ENCODE data around the gene LPCAT2. TPM values are rescaled to one million over a fixed set of nuclear protein-coding genes. Genes with fewer than 3 reads are reported as not detected.
A peak's percentile ranks its signal among the peaks of the same experiment; 100 is the strongest.

LPCAT2 gene
- total and polyA plus RNA-seq, 2 donors (not counting 1 experiment from before 2014, with no cell fraction given), result 10.2 to 17.8 TPM

- Histone ChIP-seq H3K27me3 (ENCODE audit: control insufficient read depth, insufficient read depth, low read length) (no peaks in the 10 kb centered on the region), H3K36me3 (ENCODE audit: control insufficient read depth, insufficient read depth, low read length) (peaks cover 31% of the 10 kb centered on the region), H4K20me1 (ENCODE audit: control insufficient read depth, extremely low read depth, insufficient read depth, low read length) (no peaks in the 10 kb centered on the region), H3K4me2 (ENCODE audit: extremely low read depth, insufficient read depth, low read length) (no peak overlapping the region), H3K9ac (ENCODE audit: insufficient read depth, low read length) (no peak overlapping the region), H3K9me3 (ENCODE audit: control insufficient read depth, insufficient read depth, low read depth, low read length) (no peaks in the 10 kb centered on the region), H3K79me2 (ENCODE audit: control insufficient read depth, insufficient read depth, low read length) (no peaks in the 10 kb centered on the region), H2AFZ (ENCODE audit: low read length) (no peak overlapping the region), H3K27ac (ENCODE audit: insufficient read depth, low read length) (no peak overlapping the region), H3K4me3 (replicated peaks in 1 of 4; ENCODE audit: control extremely low read depth in 1 of 4, insufficient read depth in 1 of 4, low read depth in 3 of 4, low read length in 4 of 4) (no peak overlapping the region), H3K4me1 (ENCODE audit: control insufficient read depth, extremely low read depth, insufficient read depth, low read length) (peaks cover 38% of the 10 kb centered on the region)
- no peak for DNase-seq (ENCODE audit: low read depth in 2 of 2)
- no peak for TF ChIP-seq CTCF (conservative IDR thresholded peaks at IDR 0.05 in 1 of 2, IDR thresholded peaks at IDR 0.05 in 1 of 2; ENCODE audit: low read depth in 1 of 2, low read length in 2 of 2)
- no peak for TF ChIP-seq EZH2 (IDR thresholded peaks at IDR 0.05; ENCODE audit: low read length, missing control alignments)
Observed at GRCh38 chr16:55497558-55497957, 11.3 kb upstream of the LPCAT2 start.

GRCh38 chr16:55498101-55498500 is 10.8 kb upstream of the LPCAT2 start:
- H4K20me1 ChIP-seq (ENCODE audit: control insufficient read depth, extremely low read depth, insufficient read depth, low read length), result no peaks in the 10 kb centered on the region
- H3K4me3 ChIP-seq (replicated peaks in 1 of 4; ENCODE audit: control extremely low read depth in 1 of 4, insufficient read depth in 1 of 4, low read depth in 3 of 4, low read length in 4 of 4), result no peak overlapping the region
- H3K9me3 ChIP-seq (ENCODE audit: control insufficient read depth, insufficient read depth, low read depth, low read length), result no peaks in the 10 kb centered on the region
- no peak for TF ChIP-seq EZH2 (IDR thresholded peaks at IDR 0.05; ENCODE audit: low read length, missing control alignments)
- no peak for TF ChIP-seq CTCF (conservative IDR thresholded peaks at IDR 0.05 in 1 of 2, IDR thresholded peaks at IDR 0.05 in 1 of 2; ENCODE audit: low read depth in 1 of 2, low read length in 2 of 2)
- no peak overlapping the region for H3K4me2 ChIP-seq (ENCODE audit: extremely low read depth, insufficient read depth, low read length)
- DNase-seq (ENCODE audit: low read depth in 2 of 2), result no peak
- H2AFZ ChIP-seq (ENCODE audit: low read length), result no peak overlapping the region
- no peaks in the 10 kb centered on the region for H3K79me2 ChIP-seq (ENCODE audit: control insufficient read depth, insufficient read depth, low read length)
- H3K4me1 ChIP-seq (ENCODE audit: control insufficient read depth, extremely low read depth, insufficient read depth, low read length), result peaks cover 44% of the 10 kb centered on the region
- no peak overlapping the region for H3K9ac ChIP-seq (ENCODE audit: insufficient read depth, low read length)
- H3K27ac ChIP-seq (ENCODE audit: insufficient read depth, low read length), result no peak overlapping the region
- H3K36me3 ChIP-seq (ENCODE audit: control insufficient read depth, insufficient read depth, low read length), result peaks cover 30% of the 10 kb centered on the region
- no peaks in the 10 kb centered on the region for H3K27me3 ChIP-seq (ENCODE audit: control insufficient read depth, insufficient read depth, low read length)

GRCh38 chr16:55499281-55499680 is 9.6 kb upstream of the LPCAT2 start:
- no peaks in the 10 kb centered on the region for H4K20me1 ChIP-seq (ENCODE audit: control insufficient read depth, extremely low read depth, insufficient read depth, low read length)
- DNase-seq (ENCODE audit: low read depth in 2 of 2), result no peak
- peaks cover 26% of the 10 kb centered on the region for H3K36me3 ChIP-seq (ENCODE audit: control insufficient read depth, insufficient read depth, low read length)
- no peaks in the 10 kb centered on the region for H3K9me3 ChIP-seq (ENCODE audit: control insufficient read depth, insufficient read depth, low read depth, low read length)
- no peaks in the 10 kb centered on the region for H3K79me2 ChIP-seq (ENCODE audit: control insufficient read depth, insufficient read depth, low read length)
- no peak overlapping the region for H3K4me2 ChIP-seq (ENCODE audit: extremely low read depth, insufficient read depth, low read length)
- peak overlapping the region; percentile 81 for H3K27ac ChIP-seq (ENCODE audit: insufficient read depth, low read length)
- H3K4me1 ChIP-seq (ENCODE audit: control insufficient read depth, extremely low read depth, insufficient read depth, low read length), result peaks cover 51% of the 10 kb centered on the region
- no peak overlapping the region for H2AFZ ChIP-seq (ENCODE audit: low read length)
- no peaks in the 10 kb centered on the region for H3K27me3 ChIP-seq (ENCODE audit: control insufficient read depth, insufficient read depth, low read length)
- H3K4me3 ChIP-seq (replicated peaks in 1 of 4; ENCODE audit: control extremely low read depth in 1 of 4, insufficient read depth in 1 of 4, low read depth in 3 of 4, low read length in 4 of 4), result no peak overlapping the region
- no peak for TF ChIP-seq EZH2 (IDR thresholded peaks at IDR 0.05; ENCODE audit: low read length, missing control alignments)
- TF ChIP-seq CTCF (conservative IDR thresholded peaks at IDR 0.05 in 1 of 2, IDR thresholded peaks at IDR 0.05 in 1 of 2; ENCODE audit: low read depth in 1 of 2, low read length in 2 of 2), result no peak
- H3K9ac ChIP-seq (ENCODE audit: insufficient read depth, low read length), result no peak overlapping the region

Measured in fibroblast of lung (primary cell).